IMR-90 (cell line): Measurements from ENCODE around the gene QDPR. TPM values are rescaled to one million over a fixed set of nuclear protein-coding genes. Genes with fewer than 3 reads are reported as not detected.
A peak's percentile ranks its signal among the peaks of the same experiment; 100 is the strongest.

Source experiments
- ATAC-seq: fragments of 200-7000 bp; cut with Tn5 transposase; 2 replicates; pipeline ENCODE4 v1.9.1; 2020; ENCODE audit warnings: low read depth, mild to moderate bottlenecking, moderate library complexity
- BruUV-seq: library from RNA; stranded (reverse); fragments of 400-500 nt; replicated peaks from 2 replicates; lab custom pipeline; 2021; lab: Mats Ljungman, UMichigan
- CTCF ChIA-PET: fragments of 300-600 bp; formaldehyde crosslinking; extraction: SDS; loops from one replicate; lab custom pipeline; 2021; ENCODE audit warnings: antibody characterized with exemption; lab: Yijun Ruan, JAX
- POLR2A ChIA-PET: fragments of 300-600 bp; sonication (Branson Sonifier 250); formaldehyde crosslinking; loops from one replicate; lab custom pipeline; 2022; ENCODE audit warnings: antibody characterized with exemption; ENCODE audit not compliant: unreplicated experiment; lab: Charles Lee
- DNase-seq: peaks from one replicate; pipeline ENCODE4 v3.0.0; 2013
- H2AFZ ChIP-seq: replicated peaks from 2 replicates; pipeline ENCODE3; 2013; ENCODE audit warnings: low read length, mild to moderate bottlenecking; ENCODE audit not compliant: poor library complexity
- H2AK5ac ChIP-seq: 2 replicates; pipeline ENCODE4 v1.6.1; 2013; ENCODE audit warnings: low read depth, low read length, inconsistent platforms
- H2AK9ac ChIP-seq: replicated peaks from 2 replicates; pipeline ENCODE3; 2013; ENCODE audit warnings: mild to moderate bottlenecking, low read depth, low read length, moderate library complexity; ENCODE audit not compliant: poor library complexity
- H2BK120ac ChIP-seq: 2 replicates; pipeline ENCODE4 v1.6.1; 2013; ENCODE audit warnings: low read depth, low read length, inconsistent platforms
- H2BK15ac ChIP-seq: 3 replicates; pipeline ENCODE4 v1.6.1; 2013; ENCODE audit warnings: low read depth, low read length, inconsistent platforms
- H2BK20ac ChIP-seq: 2 replicates; pipeline ENCODE4 v1.6.1; 2013; ENCODE audit warnings: low read depth, mild to moderate bottlenecking, inconsistent platforms, low read length, moderate library complexity
- H2BK5ac ChIP-seq: 2 replicates; pipeline ENCODE4 v1.6.1; 2013; ENCODE audit warnings: mild to moderate bottlenecking, low read depth, low read length, inconsistent platforms; ENCODE audit not compliant: poor library complexity, severe bottlenecking
- H3K14ac ChIP-seq: replicated peaks from 2 replicates; pipeline ENCODE4 v1.6.1; 2013; ENCODE audit warnings: low read depth, low read length, inconsistent platforms
- H3K18ac ChIP-seq: 2 replicates; pipeline ENCODE4 v1.6.1; 2013; ENCODE audit warnings: low read depth, low read length, control low read depth
- H3K23ac ChIP-seq: 2 replicates; pipeline ENCODE4 v1.6.1; 2013; ENCODE audit warnings: low read depth, low read length, inconsistent platforms
- H3K27ac ChIP-seq: 2 replicates; pipeline ENCODE4 v1.5.1; 2013; ENCODE audit warnings: mild to moderate bottlenecking, control low read depth, low read length; ENCODE audit not compliant: insufficient read depth
- H3K27me3 ChIP-seq: 2 replicates; pipeline ENCODE4 v1.6.1; 2013; ENCODE audit warnings: low read length; ENCODE audit not compliant: control insufficient read depth, insufficient read depth
- H3K36me3 ChIP-seq: 2 replicates; pipeline ENCODE4 v1.6.1; 2013; ENCODE audit warnings: low read length, mixed read lengths; ENCODE audit not compliant: control insufficient read depth, insufficient read depth
- H3K4ac ChIP-seq: 2 replicates; pipeline ENCODE4 v1.6.1; 2013; ENCODE audit warnings: low read depth, low read length, inconsistent platforms
- H3K4me1 ChIP-seq: 2 replicates; pipeline ENCODE4 v1.6.1; 2013; ENCODE audit warnings: low read length, mixed read lengths; ENCODE audit not compliant: control insufficient read depth, insufficient read depth
- H3K4me2 ChIP-seq: 2 replicates; pipeline ENCODE4 v1.6.1; 2013; ENCODE audit warnings: low read depth, mild to moderate bottlenecking, control low read depth, low read length, moderate library complexity
- H3K4me3 ChIP-seq: 2 replicates; pipeline ENCODE4 v1.5.1; 2013; ENCODE audit warnings: low read depth, mild to moderate bottlenecking, control low read depth, low read length, moderate library complexity; ENCODE audit not compliant: insufficient read depth
- H3K56ac ChIP-seq: 2 replicates; pipeline ENCODE4 v1.6.1; 2013; ENCODE audit warnings: low read length, inconsistent platforms; ENCODE audit not compliant: insufficient read depth; ENCODE audit errors: extremely low read depth
- H3K79me1 ChIP-seq, 2 experiments: 2 replicates each; pipeline ENCODE4 v1.6.1; 2013; ENCODE audit warnings: low read length in 2 of 2, inconsistent platforms in 1 of 2, low read depth in 1 of 2
- H3K9ac ChIP-seq: 2 replicates; pipeline ENCODE4 v1.6.1; 2013; ENCODE audit warnings: low read depth, low read length, control low read depth
- H3K9me1 ChIP-seq: 2 replicates; pipeline ENCODE4 v1.6.1; 2013; ENCODE audit warnings: low read length, inconsistent platforms; ENCODE audit not compliant: insufficient read depth
- H3K9me3 ChIP-seq: 2 replicates; pipeline ENCODE4 v1.6.1; 2013; ENCODE audit warnings: low read length; ENCODE audit not compliant: control insufficient read depth, insufficient read depth
- H4K20me1 ChIP-seq: 2 replicates; pipeline ENCODE4 v1.6.1; 2013; ENCODE audit warnings: low read length, inconsistent platforms; ENCODE audit not compliant: insufficient read depth
- H4K5ac ChIP-seq: 2 replicates; pipeline ENCODE4 v1.6.1; 2013; ENCODE audit warnings: mild to moderate bottlenecking, low read depth, low read length, control low read depth
- H4K8ac ChIP-seq, 2 experiments: 2 replicates each; pipeline ENCODE4 v1.6.1; 2013; ENCODE audit warnings: low read depth in 2 of 2, low read length in 2 of 2, control low read depth in 1 of 2, inconsistent platforms in 1 of 2
- H4K91ac ChIP-seq: 2 replicates; pipeline ENCODE4 v1.6.1; 2013; ENCODE audit warnings: low read depth, low read length, inconsistent platforms; ENCODE audit not compliant: insufficient read depth
- ELK1 ChIP-seq: fragments of 150-350 bp; IDR thresholded peaks from 2 replicates; pipeline ENCODE4 v1.6.1; 2016; ENCODE audit warnings: low read depth, mild to moderate bottlenecking, low read length, moderate library complexity, borderline replicate concordance
- RAD21 ChIP-seq: IDR thresholded peaks from 2 replicates; pipeline ENCODE4 v1.6.1; 2012; ENCODE audit warnings: low read length, improper control_type of control experiment
- WGBS, 2 experiments: methylation state at CpG; one replicate each; pipeline versions ENCODE4 v1.1.5 to v1.1.7; 2013; ENCODE audit warnings: missing lambda C conversion rate in 2 of 2; ENCODE audit not compliant: insufficient read length in 1 of 2; ENCODE audit errors: extremely low coverage in 2 of 2; 5-methylcytosine and 5-hydroxymethylcytosine counted together
- dilution Hi-C: fragments of 300-500 bp; cut with HindIII; formaldehyde crosslinking; loops from one replicate; pipeline ENCODE4 v1.14.3; 2018; ENCODE audit warnings: low sequenced_read_pairs; ENCODE audit not compliant: unreplicated experiment
- in situ Hi-C: fragments of 300-500 bp; cut with MboI; formaldehyde crosslinking; loops from 3 replicates; pipeline ENCODE4 v1.14.3; 2019; ENCODE audit warnings: low sequenced_read_pairs, inconsistent platforms, mixed read lengths
- intact Hi-C: fragments of 100-400 bp; cut with micrococcal nuclease; formaldehyde crosslinking; loops from 2 replicates; pipeline ENCODE4 v1.10.0; 2022
- polyA plus RNA-seq, 3 experiments: library from polyadenylated mRNA; depleted of rRNA; stranded (reverse); fragments of >200 nt; gene quantifications; 2 replicates each; pipeline ENCODE4 v1.2.3, GENCODE V29; 2012; ENCODE audit warnings: low replicate concordance in 1 of 3
- total RNA-seq: library from RNA; depleted of rRNA; stranded (reverse); fragments of >200 nt; gene quantifications from 2 replicates; pipeline ENCODE4 v1.2.3, GENCODE V29; 2012

QDPR gene
- total and polyA plus RNA-seq, 2 of the 4 experiments (the other 2 are of a cell fraction): 10.4 to 31.1 TPM

- TF ChIP-seq ELK1 (no peak), RAD21 (no peak)
- Histone ChIP-seq H2BK5ac (no peak overlapping the region), H4K91ac (no peak overlapping the region), H3K79me1 (no peaks in the 10 kb centered on the region), H3K9me1 (no peaks in the 10 kb centered on the region; the same call in 1 of the 2 replicates), H2BK20ac (no peak overlapping the region), H3K9me3 (peaks cover 1% of the 10 kb centered on the region; the same call in 1 of the 2 replicates), H3K56ac (no peak overlapping the region), H2AK5ac (no peak overlapping the region), H2AK9ac (no peak overlapping the region), H3K9ac (no peak overlapping the region), H3K14ac (no peak overlapping the region), H3K4me1 (peaks cover 2% of the 10 kb centered on the region; the same call in 1 of the 2 replicates), H3K4ac (no peak overlapping the region), H3K36me3 (no peaks in the 10 kb centered on the region), H3K27me3 (peaks cover 2% of the 10 kb centered on the region; the same call in 1 of the 2 replicates), H2BK15ac (no peak overlapping the region), H2BK120ac (no peak overlapping the region), H3K23ac (no peak overlapping the region), H4K8ac (no peak overlapping the region), H3K4me2 (no peak overlapping the region), H3K4me3 (no peak overlapping the region), H3K18ac (no peak overlapping the region), H3K27ac (no peak overlapping the region), H4K20me1 (no peaks in the 10 kb centered on the region), H4K5ac (no peak overlapping the region), H2AFZ (peak overlapping the region; percentile 23)
- dilution Hi-C loops: no loop called here
- no peak for ATAC-seq
- intact Hi-C loops: no loop called here
- in situ Hi-C loops: loop anchor here (25.0 kb wide), 1 partner anchor 676 kb away; no protein-coding TSS in a partner anchor
- no peak for DNase-seq
- no TSS peak for BruUV-seq
- POLR2A ChIA-PET: no interaction called here
- CTCF ChIA-PET: no interaction called here
- no CpG with 5 or more reads among the region's 1 CpG for WGBS, 2 experiments
Observed at GRCh38 chr4:17463606-17464005, 48.3 kb downstream of the QDPR start.
